ENCODE measurements around the gene DYNC2I2. TPM values are rescaled to one million over a fixed set of nuclear protein-coding genes. Genes with fewer than 3 reads are reported as not detected.

DYNC2I2 gene
- total RNA-seq, 1 experiment from 2014 or later: 71.1 TPM

DNA sequence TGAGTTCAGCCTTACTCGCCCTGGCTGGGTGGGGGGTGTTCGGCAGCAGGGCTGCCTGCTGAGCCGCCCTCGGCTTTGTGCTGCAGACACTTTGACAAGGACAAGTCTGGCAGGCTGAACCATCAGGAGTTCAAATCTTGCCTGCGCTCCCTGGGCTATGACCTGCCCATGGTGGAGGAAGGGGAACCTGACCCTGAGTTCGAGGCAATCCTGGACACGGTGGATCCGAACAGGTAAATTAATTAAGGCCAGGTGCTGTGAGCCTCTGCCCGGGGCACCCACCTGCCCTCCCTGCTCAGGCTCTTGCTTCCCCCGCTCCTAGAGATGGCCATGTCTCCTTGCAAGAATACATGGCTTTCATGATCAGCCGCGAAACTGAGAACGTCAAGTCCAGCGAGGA is 24.2 kb downstream of the DYNC2I2 start:
- ChIA-PET CTCF (interaction anchor here (0.7 kb wide), 1 partner anchor 8 kb away, joined by 3 read pairs; no protein-coding TSS in a partner anchor), POLR2A (no interaction called here)
- Mint-ChIP-seq H3K4me3 (no peak overlapping the region), H3K9me3 (no peaks in the 10 kb centered on the region), H3K36me3 (peaks cover 34% of the 10 kb centered on the region), H3K4me1 (peaks cover 3% of the 10 kb centered on the region; the same call in 1 of the 2 replicates), H3K27me3 (ENCODE audit: low read depth) (no peaks in the 10 kb centered on the region), H3K27ac (no peak overlapping the region)
- no peak for DNase-seq (ENCODE audit: low spot score)
- ATAC-seq: no peak
- TF ChIP-seq TEAD1 (CRISPR knock-in tag; IDR thresholded peaks at IDR 0.05): no peak
- TF ChIP-seq, protein P1, sequence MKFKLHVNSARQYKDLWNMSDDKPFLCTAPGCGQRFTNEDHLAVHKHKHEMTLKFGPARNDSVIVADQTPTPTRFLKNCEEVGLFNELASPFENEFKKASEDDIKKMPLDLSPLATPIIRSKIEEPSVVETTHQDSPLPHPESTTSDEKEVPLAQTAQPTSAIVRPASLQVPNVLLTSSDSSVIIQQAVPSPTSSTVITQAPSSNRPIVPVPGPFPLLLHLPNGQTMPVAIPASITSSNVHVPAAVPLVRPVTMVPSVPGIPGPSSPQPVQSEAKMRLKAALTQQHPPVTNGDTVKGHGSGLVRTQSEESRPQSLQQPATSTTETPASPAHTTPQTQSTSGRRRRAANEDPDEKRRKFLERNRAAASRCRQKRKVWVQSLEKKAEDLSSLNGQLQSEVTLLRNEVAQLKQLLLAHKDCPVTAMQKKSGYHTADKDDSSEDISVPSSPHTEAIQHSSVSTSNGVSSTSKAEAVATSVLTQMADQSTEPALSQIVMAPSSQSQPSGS (CRISPR knock-in tag; IDR thresholded peaks at IDR 0.05; ENCODE audit: borderline replicate concordance, low read depth): no peak

DNA sequence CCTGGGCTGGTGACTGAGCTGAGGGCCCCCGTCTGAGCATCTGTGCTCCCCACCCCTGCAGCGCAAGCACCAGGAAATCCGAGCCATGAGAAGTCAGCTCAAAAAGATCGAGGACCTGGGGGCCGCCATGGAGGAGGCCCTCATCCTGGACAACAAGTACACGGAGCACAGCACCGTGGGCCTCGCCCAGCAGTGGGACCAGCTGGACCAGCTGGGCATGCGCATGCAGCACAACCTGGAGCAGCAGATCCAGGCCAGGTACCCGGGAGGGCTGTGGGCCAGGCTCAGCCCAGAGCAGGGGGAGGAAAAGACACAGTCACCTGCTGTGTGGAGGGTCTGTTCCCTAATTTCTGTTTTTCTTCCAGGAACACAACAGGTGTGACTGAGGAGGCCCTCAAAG is 24.6 kb downstream of the DYNC2I2 start:
- no peaks in the 10 kb centered on the region for H3K27me3 Mint-ChIP-seq (ENCODE audit: low read depth)
- DNase-seq (ENCODE audit: low spot score): no peak
- peaks cover 34% of the 10 kb centered on the region for H3K36me3 Mint-ChIP-seq
- no peaks in the 10 kb centered on the region for H3K9me3 Mint-ChIP-seq
- ATAC-seq: no peak
- TF ChIP-seq, protein P1 (CRISPR knock-in tag; IDR thresholded peaks at IDR 0.05; ENCODE audit: borderline replicate concordance, low read depth): no peak
- no peak for TF ChIP-seq NR3C1 (CRISPR knock-in tag; conservative IDR thresholded peaks at IDR 0.05; ENCODE audit: low read depth)
- TF ChIP-seq, protein P2, sequence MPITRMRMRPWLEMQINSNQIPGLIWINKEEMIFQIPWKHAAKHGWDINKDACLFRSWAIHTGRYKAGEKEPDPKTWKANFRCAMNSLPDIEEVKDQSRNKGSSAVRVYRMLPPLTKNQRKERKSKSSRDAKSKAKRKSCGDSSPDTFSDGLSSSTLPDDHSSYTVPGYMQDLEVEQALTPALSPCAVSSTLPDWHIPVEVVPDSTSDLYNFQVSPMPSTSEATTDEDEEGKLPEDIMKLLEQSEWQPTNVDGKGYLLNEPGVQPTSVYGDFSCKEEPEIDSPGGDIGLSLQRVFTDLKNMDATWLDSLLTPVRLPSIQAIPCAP (CRISPR knock-in tag; IDR thresholded peaks at IDR 0.05): no peak
- TF ChIP-seq SMAD3 (CRISPR knock-in tag; IDR thresholded peaks at IDR 0.05; ENCODE audit: borderline replicate concordance): no peak
- TF ChIP-seq, protein P3, sequence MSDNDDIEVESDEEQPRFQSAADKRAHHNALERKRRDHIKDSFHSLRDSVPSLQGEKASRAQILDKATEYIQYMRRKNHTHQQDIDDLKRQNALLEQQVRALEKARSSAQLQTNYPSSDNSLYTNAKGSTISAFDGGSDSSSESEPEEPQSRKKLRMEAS (CRISPR knock-in tag; IDR thresholded peaks at IDR 0.05): no peak
- no peak for TF ChIP-seq RORB (CRISPR knock-in tag; IDR thresholded peaks at IDR 0.05)
- TF ChIP-seq, protein P4, sequence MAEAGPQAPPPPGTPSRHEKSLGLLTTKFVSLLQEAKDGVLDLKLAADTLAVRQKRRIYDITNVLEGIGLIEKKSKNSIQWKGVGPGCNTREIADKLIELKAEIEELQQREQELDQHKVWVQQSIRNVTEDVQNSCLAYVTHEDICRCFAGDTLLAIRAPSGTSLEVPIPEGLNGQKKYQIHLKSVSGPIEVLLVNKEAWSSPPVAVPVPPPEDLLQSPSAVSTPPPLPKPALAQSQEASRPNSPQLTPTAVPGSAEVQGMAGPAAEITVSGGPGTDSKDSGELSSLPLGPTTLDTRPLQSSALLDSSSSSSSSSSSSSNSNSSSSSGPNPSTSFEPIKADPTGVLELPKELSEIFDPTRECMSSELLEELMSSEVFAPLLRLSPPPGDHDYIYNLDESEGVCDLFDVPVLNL (CRISPR knock-in tag; IDR thresholded peaks at IDR 0.05; ENCODE audit: borderline replicate concordance, low read depth): no peak
- no peak for TF ChIP-seq NR1H2 (CRISPR knock-in tag; IDR thresholded peaks at IDR 0.05)
- no peak for TF ChIP-seq ESRRA (CRISPR knock-in tag; IDR thresholded peaks at IDR 0.05; ENCODE audit: borderline replicate concordance)
- TF ChIP-seq ZNF317 (CRISPR knock-in tag; IDR thresholded peaks at IDR 0.05; ENCODE audit: borderline replicate concordance, low read depth): no peak
- no peak for TF ChIP-seq FOXP1 (CRISPR knock-in tag; IDR thresholded peaks at IDR 0.05; ENCODE audit: borderline replicate concordance)
- peak overlapping the region; percentile 79; the same call in 1 of the 2 replicates for H3K27ac Mint-ChIP-seq
- H3K4me3 Mint-ChIP-seq: no peak overlapping the region
- POLR2A ChIA-PET: no interaction called here
- H3K4me1 Mint-ChIP-seq: peaks cover 3% of the 10 kb centered on the region; the same call in 1 of the 2 replicates
- CTCF ChIA-PET: no interaction called here

DNA sequence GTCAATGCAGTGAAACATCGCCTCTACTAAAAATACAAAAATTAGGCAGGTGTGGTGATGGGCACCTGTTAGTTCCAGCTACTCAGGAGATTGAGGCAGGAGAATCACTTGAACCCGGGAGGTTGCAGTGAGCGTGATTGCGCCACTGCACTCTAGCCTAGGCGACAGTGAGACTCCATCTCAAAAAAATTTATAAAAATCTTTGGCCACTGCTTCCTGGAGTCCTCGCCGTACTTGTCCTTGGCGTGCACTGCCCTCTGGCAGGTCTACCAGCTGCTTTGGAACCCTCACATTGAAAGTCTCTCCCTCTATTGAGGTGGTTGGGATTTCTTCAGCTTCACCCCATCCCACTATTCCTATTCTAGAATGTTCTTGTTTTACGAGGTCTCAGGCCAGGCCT is 25.0 kb downstream of the DYNC2I2 start:
- ChIA-PET POLR2A (no interaction called here), CTCF (no interaction called here)
- peaks cover 3% of the 10 kb centered on the region; the same call in 1 of the 2 replicates for H3K4me1 Mint-ChIP-seq
- no peak for DNase-seq (ENCODE audit: low spot score)
- H3K27ac Mint-ChIP-seq: peak overlapping the region; percentile 79
- no peaks in the 10 kb centered on the region for H3K27me3 Mint-ChIP-seq (ENCODE audit: low read depth)
- no peak for ATAC-seq
- TF ChIP-seq OVOL2 (CRISPR knock-in tag; IDR thresholded peaks at IDR 0.05; ENCODE audit: borderline replicate concordance): no peak
- TF ChIP-seq TCF7 (CRISPR knock-in tag; IDR thresholded peaks at IDR 0.05; ENCODE audit: low read depth): no peak
- no peak for TF ChIP-seq TP53 (CRISPR knock-in tag; IDR thresholded peaks at IDR 0.05)
- no peak for TF ChIP-seq FOXJ3 (CRISPR knock-in tag; IDR thresholded peaks at IDR 0.05; ENCODE audit: borderline replicate concordance)
- no peak for TF ChIP-seq ELF4 (CRISPR knock-in tag; IDR thresholded peaks at IDR 0.05; ENCODE audit: low read depth)
- TF ChIP-seq, protein P5, sequence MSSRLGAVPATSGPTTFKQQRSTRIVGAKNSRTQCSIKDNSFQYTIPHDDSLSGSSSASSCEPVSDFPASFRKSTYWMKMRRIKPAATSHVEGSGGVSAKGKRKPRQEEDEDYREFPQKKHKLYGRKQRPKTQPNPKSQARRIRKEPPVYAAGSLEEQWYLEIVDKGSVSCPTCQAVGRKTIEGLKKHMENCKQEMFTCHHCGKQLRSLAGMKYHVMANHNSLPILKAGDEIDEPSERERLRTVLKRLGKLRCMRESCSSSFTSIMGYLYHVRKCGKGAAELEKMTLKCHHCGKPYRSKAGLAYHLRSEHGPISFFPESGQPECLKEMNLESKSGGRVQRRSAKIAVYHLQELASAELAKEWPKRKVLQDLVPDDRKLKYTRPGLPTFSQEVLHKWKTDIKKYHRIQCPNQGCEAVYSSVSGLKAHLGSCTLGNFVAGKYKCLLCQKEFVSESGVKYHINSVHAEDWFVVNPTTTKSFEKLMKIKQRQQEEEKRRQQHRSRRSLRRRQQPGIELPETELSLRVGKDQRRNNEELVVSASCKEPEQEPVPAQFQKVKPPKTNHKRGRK (CRISPR knock-in tag; IDR thresholded peaks at IDR 0.05; ENCODE audit: borderline replicate concordance): no peak
- no peaks in the 10 kb centered on the region for H3K9me3 Mint-ChIP-seq
- H3K36me3 Mint-ChIP-seq: peaks cover 35% of the 10 kb centered on the region
- H3K4me3 Mint-ChIP-seq: no peak overlapping the region

Data from WTC11 (cell line).